ENCODE measurements around the gene PHF10.
"Not testable (repeated sequence)": the region's sequence is repeated elsewhere in the genome, so short reads cannot be mapped to it uniquely, and the experiment has no call there.

Gene PHF10

GRCh38 chr6:169724494-169725124 lies at the start of gene PHF10:
Gene PHF10 (minus strand): TSS chr6:169724500. CDS start chr6:169723931, 569 bp downstream.
- DNase-seq (ENCODE audit: low spot score), result peak; percentile 65

GRCh38 chr6:169766921-169767736 lies 42.8 kb upstream of the PHF10 start:
- no peak for DNase-seq (ENCODE audit: low spot score)

GRCh38 chr6:169766232-169766631 lies 41.9 kb upstream of the PHF10 start:
- no peak for DNase-seq (ENCODE audit: low spot score)

GRCh38 chr6:169765789-169766188 lies 41.5 kb upstream of the PHF10 start:
- DNase-seq (ENCODE audit: low spot score), result not testable (repeated sequence)

- DNase-seq (ENCODE audit: low spot score), result no peak
Observed at GRCh38 chr6:169763881-169764280, 39.6 kb upstream of the PHF10 start.

- DNase-seq (ENCODE audit: low spot score), result no peak
Observed at GRCh38 chr6:169763308-169763707, 39.0 kb upstream of the PHF10 start.

- no peak for DNase-seq (ENCODE audit: low spot score)
Observed at GRCh38 chr6:169755162-169755561, 30.9 kb upstream of the PHF10 start.

GRCh38 chr6:169752074-169752623 lies 27.8 kb upstream of the PHF10 start:
- DNase-seq (ENCODE audit: low spot score), result no peak

GRCh38 chr6:169751242-169752073 lies 27.2 kb upstream of the PHF10 start, which contains the start of the genes DYNLT2 and ERMARD:
Gene DYNLT2 (minus strand): TSS chr6:169751572. CDS start chr6:169751458, 114 bp downstream.
Gene ERMARD (plus strand): TSS chr6:169751622. CDS start chr6:169751658, 36 bp downstream.
- peak; percentile 89 for DNase-seq (ENCODE audit: low spot score)

- no peak for DNase-seq (ENCODE audit: low spot score)
Observed at GRCh38 chr6:169746556-169746955, 22.3 kb upstream of the PHF10 start.

- DNase-seq (ENCODE audit: low spot score), result no peak
Observed at GRCh38 chr6:169745405-169745804, 21.1 kb upstream of the PHF10 start.

GRCh38 chr6:169741344-169741743 lies 17.0 kb upstream of the PHF10 start:
- no peak for DNase-seq (ENCODE audit: low spot score)

- no peak for DNase-seq (ENCODE audit: low spot score)
Observed at GRCh38 chr6:169738976-169739529, 14.8 kb upstream of the PHF10 start.

GRCh38 chr6:169738204-169738975 lies 14.1 kb upstream of the PHF10 start:
- DNase-seq (ENCODE audit: low spot score), result no peak

- no peak for DNase-seq (ENCODE audit: low spot score)
Observed at GRCh38 chr6:169729961-169730360, 5.7 kb upstream of the PHF10 start.

GRCh38 chr6:169726963-169727362 lies 2.7 kb upstream of the PHF10 start:
- no peak for DNase-seq (ENCODE audit: low spot score)

- no peak for DNase-seq (ENCODE audit: low spot score)
Observed at GRCh38 chr6:169726049-169726400, 1.7 kb upstream of the PHF10 start.

GRCh38 chr6:169725125-169726048 lies 1.1 kb upstream of the PHF10 start:
- peak; percentile 2 for DNase-seq (ENCODE audit: low spot score)

- peak; percentile 12 for DNase-seq (ENCODE audit: low spot score)
Observed at GRCh38 chr6:169723991-169724493, 258 bp downstream of the PHF10 start.

Measured in CD4-positive, alpha-beta T cell treated with Interleukin-6 at 100 ng/mL for 8 hours (primary cell).